GM12872 (cell line): Measurements from ENCODE around the gene MT1M.

ENCODE experiments used
- TF ChIP-seq, protein P1 (sequence below): IDR thresholded peaks from 3 replicates; pipeline ENCODE4 v1.5.1; 2011; ENCODE audit warnings: low read depth, mild to moderate bottlenecking, low read length, moderate library complexity; ENCODE audit not compliant: insufficient read depth

Gene MT1M

DNA sequence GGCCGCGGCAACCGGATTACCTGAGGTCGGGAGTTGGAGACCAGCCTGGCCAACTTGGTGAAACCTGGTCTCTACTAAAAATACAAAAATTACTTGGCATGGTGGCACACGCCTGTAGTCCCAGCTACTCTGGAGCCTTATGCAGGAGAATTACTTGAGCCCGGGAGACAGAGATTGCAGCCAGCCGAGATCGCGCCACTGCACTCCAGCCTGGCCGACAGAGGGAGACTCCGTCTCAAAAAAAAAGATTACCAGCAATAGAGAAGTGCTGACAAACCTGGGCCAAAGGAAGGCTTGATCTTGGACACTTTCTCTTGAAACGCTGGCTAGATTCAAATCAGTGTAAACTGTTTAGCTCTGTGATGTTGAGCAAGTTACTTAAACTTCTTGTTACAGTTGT is 41.5 kb downstream of the MT1M start:
- TF ChIP-seq, protein P1, sequence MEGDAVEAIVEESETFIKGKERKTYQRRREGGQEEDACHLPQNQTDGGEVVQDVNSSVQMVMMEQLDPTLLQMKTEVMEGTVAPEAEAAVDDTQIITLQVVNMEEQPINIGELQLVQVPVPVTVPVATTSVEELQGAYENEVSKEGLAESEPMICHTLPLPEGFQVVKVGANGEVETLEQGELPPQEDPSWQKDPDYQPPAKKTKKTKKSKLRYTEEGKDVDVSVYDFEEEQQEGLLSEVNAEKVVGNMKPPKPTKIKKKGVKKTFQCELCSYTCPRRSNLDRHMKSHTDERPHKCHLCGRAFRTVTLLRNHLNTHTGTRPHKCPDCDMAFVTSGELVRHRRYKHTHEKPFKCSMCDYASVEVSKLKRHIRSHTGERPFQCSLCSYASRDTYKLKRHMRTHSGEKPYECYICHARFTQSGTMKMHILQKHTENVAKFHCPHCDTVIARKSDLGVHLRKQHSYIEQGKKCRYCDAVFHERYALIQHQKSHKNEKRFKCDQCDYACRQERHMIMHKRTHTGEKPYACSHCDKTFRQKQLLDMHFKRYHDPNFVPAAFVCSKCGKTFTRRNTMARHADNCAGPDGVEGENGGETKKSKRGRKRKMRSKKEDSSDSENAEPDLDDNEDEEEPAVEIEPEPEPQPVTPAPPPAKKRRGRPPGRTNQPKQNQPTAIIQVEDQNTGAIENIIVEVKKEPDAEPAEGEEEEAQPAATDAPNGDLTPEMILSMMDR = 0 out of 3 replicates have a peak, but pooled peaks have one; percentile 28

DNA sequence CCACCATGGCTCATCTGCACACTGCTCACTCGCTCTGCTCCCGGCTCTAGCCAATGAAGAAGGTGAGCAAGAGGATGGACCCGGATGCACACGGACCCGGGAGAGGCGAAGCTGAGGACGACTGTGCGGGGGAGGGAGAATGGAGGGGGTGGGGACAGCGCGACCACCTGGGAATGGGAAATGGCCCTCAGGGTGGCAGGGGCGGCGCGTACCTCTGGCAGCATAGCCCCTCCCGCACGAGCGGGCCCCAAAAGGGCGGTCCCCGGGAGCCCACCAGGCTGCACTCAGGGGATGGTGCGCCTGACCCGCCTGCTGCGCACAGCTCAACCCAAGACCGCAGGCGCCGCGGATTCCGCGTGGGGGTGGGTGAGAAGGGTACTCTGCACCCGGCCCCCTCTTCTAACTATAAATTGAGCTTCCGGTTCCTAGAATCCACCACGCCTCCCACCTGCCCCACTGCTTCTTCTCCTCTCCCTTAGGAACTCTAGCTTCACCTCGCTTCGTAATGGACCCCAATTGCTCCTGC is 43.3 kb downstream of the MT1M start:
- TF ChIP-seq, protein P1 = no peak

DNA sequence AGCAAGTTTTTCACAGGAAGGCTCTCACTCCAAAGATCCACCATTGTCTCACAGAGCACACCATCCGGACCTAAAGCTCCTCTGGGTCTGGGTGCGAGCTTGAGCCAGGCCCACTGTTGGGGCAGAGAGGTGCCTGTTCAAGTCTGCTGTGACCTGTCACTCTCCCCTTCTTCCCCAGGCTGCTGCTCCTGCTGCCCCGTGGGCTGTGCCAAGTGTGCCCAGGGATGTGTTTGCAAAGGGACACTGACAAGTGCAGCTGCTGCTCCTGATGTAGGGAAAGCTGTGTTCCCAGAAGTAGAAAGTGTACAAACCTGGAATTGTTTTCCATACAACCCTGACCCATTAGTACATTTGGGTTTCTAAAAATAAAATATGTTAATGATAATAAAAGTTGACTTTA is 45.0 kb downstream of the MT1M start:
- TF ChIP-seq, protein P1 = no peak

DNA sequence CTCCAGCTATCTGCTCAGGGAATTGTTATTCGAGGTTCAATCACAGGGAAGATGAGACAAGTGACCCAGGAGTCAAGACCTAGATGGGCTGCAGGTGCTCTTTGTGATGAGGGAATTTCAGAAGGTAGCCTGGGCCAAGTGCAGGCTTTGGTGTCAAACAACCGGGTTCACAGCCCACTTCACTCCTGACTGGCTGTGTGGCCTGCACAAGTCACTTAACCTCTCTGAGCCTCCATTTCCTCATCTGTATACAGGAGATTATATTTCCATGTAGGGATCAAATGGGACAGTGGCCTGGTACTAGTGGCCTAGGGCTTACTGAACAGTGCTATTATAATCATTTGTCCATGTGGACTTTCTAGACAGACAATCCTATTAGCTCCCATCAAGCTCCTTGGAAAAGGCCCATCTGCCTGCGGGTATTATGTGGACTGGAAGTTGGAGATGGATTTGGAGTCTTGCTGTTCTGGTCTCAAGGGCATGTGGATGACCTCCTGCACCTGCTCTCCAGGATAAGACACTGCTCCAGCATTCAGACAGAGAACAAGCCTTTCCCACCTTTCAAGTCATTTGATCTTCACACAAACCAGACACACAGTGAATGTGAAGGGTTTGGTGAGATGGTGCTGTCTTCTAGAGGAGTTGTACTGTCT is 46.7 kb downstream of the MT1M start:
- TF ChIP-seq, protein P1 = no peak

DNA sequence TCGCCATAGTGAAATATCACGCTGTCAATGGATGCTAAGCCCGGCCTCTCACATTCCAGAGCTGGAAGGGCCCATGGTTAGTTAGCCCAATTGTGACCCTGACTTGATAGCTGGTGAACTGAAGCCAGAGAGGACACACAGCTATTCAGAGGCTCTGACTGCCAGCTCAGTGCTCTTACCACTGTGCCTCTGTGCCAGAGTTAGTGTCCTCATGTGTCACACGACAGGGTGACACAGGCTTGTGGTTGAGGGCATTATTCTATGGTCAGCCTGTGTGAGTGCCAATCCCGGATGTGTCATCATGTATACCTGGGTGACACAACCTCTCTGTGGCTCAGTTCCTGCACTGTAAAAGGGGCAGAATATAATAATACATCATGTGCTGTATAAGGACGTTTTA is 47.4 kb downstream of the MT1M start:
- TF ChIP-seq, protein P1 = no peak

DNA sequence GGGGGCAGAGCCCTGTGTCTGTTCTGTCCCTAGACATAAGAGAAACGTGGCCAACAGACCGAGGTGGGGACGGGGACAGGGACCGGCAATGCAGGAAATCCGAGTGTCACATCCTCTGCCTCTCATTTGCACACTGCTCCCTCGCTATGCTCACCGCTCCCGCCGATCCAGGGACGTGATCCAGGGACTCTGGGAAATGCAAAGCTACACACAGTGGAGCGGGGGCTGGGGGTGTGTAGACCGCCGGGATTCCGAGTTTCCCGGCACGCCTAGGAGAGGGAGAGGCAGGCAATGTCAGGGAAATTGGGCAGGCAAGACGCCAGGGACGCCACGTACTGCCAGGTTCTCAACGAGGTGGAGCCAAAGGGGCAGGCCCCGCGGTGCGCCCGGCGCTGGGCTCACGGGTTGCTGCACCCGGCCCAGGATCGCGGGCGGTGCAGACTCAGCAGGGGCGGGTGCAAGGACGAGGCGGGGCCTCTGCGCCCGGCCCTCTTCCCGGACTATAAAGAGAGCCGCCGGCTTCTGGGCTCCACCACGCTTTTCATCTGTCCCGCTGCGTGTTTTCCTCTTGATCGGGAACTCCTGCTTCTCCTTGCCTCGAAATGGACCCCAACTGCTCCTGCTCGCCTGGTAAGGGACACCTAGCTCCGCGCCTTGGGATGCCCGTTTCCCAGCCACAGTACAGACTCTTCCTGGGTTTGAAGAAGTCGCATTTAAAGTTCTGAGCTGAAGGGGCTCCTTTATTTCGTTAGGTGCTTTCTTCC is 49.7 kb downstream of the MT1M start, which contains the start of gene MT1X:
Gene MT1X (plus strand): TSS at position 532 of the 764 bp plus-strand sequence. CDS start 71 bp downstream, at position 603.
- TF ChIP-seq, protein P1 = no peak

DNA sequence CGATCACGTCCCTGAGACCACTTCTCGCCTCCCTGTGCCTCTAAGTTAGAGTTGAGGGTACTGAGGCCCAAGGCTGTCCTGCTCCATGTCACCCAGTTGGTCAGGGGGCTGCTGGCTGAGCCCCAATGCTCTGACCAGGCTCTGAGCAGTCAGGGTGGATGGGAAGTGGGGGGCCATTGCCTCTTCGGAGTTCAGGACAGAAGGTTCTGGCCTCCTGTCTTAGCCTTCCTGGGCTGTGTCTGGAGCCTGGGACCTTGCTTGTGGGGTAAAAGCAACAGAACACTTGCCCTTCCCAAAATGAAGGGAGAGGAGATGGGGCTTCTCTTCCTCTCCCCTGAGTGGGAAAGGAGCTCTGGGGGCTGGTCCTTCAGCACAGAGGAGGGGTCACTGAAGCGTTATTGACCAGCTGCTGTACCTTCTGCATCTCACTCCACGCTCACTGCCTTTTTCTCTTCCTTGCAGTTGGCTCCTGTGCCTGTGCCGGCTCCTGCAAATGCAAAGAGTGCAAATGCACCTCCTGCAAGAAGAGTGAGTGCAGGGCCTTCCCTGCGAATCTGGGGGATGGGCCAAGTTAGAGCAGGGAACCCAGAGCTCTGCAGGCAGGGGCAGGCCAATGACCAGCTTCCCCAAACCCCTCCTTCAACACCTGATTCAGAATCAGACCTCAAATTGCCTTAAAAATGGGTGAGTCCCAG is 50.4 kb downstream of the MT1M start:
- TF ChIP-seq, protein P1 = no peak
